Measurements from ENCODE around the gene MOB1A. TPM values are rescaled to one million over a fixed set of nuclear protein-coding genes. Genes with fewer than 3 reads are reported as not detected.

MOB1A gene
- total and polyA plus RNA-seq, 2 of the 13 experiments (the other 11 are each of a cell fraction or from before 2014, with no cell fraction given) = 48.2 to 139 TPM

DNA sequence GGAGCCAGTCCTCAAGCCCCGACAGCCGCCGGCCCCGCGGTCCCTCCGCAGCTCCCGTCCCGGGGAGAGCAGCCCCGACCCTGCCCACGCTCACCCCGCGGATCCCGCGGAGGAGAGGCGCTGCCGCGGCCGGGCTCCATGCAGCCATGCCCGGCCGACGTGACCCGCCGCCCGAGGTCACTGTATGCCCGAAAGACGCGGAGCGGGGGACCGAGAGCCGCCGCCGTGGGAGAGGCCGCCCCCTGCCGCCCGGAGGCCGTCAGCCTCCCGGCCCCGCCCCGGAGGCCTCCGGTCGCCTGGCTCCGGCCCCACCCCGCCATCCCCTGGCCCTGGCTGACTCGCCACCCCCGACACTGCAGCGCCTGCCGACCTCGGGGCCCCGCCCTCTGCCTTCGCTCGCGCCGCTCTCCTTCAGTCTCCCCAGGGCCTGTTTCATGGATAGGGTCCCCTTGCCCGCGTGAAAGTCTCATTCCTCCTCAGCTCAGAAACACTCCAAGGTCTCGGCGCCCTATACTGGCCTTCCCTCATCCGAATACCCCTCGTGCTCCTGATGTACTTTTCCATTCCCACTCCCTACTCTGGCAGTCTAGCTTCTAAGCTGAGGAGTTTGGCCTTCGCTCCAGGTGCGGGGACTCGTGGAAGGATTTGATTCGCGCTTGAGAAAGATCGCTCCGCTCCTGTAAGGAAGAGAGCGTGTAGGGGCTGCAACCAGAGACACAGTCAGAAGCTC is 30.8 kb downstream of the MOB1A start, which contains the start of gene BOLA3 (continued):
- TF ChIP-seq, protein P1, sequence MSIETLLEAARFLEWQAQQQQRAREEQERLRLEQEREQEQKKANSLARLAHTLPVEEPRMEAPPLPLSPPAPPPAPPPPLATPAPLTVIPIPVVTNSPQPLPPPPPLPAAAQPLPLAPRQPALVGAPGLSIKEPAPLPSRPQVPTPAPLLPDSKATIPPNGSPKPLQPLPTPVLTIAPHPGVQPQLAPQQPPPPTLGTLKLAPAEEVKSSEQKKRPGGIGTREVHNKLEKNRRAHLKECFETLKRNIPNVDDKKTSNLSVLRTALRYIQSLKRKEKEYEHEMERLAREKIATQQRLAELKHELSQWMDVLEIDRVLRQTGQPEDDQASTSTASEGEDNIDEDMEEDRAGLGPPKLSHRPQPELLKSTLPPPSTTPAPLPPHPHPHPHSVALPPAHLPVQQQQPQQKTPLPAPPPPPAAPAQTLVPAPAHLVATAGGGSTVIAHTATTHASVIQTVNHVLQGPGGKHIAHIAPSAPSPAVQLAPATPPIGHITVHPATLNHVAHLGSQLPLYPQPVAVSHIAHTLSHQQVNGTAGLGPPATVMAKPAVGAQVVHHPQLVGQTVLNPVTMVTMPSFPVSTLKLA (IDR thresholded peaks at IDR 0.05) = no peak
- TF ChIP-seq ZNF335 (CRISPR knock-in tag; IDR thresholded peaks at IDR 0.05) (no peak), CENPT (CRISPR knock-in tag; IDR thresholded peaks at IDR 0.05; ENCODE audit: low read depth) (no peak), TEF (CRISPR knock-in tag; IDR thresholded peaks at IDR 0.05) (no peak), ATF6 (CRISPR knock-in tag; conservative IDR thresholded peaks at IDR 0.05) (no peak), ASH2L (IDR thresholded peaks at IDR 0.05; ENCODE audit: insufficient read length, low read depth, low read length) (peak; percentile 95), ZBTB37 (CRISPR knock-in tag; IDR thresholded peaks at IDR 0.05) (no peak; the same call in 1 of the 2 replicates), ZNF557 (CRISPR knock-in tag; IDR thresholded peaks at IDR 0.05) (0 out of 2 replicates have a peak, but pooled peaks have one; percentile 36), ZNF263 (CRISPR knock-in tag; IDR thresholded peaks at IDR 0.05) (0 out of 2 replicates have a peak, but pooled peaks have one; percentile 21), ADNP (CRISPR knock-in tag; IDR thresholded peaks at IDR 0.05) (no peak), ZIK1 (CRISPR knock-in tag; IDR thresholded peaks at IDR 0.05; ENCODE audit: borderline replicate concordance, low read depth) (peak; percentile 76; the same call in 1 of the 2 replicates), ELF1 (CRISPR knock-in tag; IDR thresholded peaks at IDR 0.05) (no peak), GZF1 (CRISPR knock-in tag; IDR thresholded peaks at IDR 0.05) (no peak), FOXJ3 (CRISPR knock-in tag; IDR thresholded peaks at IDR 0.05; ENCODE audit: borderline replicate concordance) (no peak), ZNF543 (CRISPR knock-in tag; IDR thresholded peaks at IDR 0.05) (peak; percentile 57; the same call in 1 of the 2 replicates), ZNF704 (CRISPR knock-in tag; IDR thresholded peaks at IDR 0.05; ENCODE audit: borderline replicate concordance) (no peak), ZNF180 (CRISPR knock-in tag; IDR thresholded peaks at IDR 0.05; ENCODE audit: borderline replicate concordance, low read depth) (0 out of 2 replicates have a peak, but pooled peaks have one; percentile 20), ZNF235 (CRISPR knock-in tag; IDR thresholded peaks at IDR 0.05; ENCODE audit: borderline replicate concordance) (peak; percentile 21; the same call in 1 of the 2 replicates), KLF13 (CRISPR knock-in tag; IDR thresholded peaks at IDR 0.05) (no peak; the same call in 1 of the 2 replicates), ZBTB3 (CRISPR knock-in tag; IDR thresholded peaks at IDR 0.05; ENCODE audit: borderline replicate concordance, low read depth) (peak; percentile 76; the same call in 1 of the 2 replicates), ZNF468 (CRISPR knock-in tag; IDR thresholded peaks at IDR 0.05) (no peak)
